ENCODE results near the gene CHRNA9.

DNA sequence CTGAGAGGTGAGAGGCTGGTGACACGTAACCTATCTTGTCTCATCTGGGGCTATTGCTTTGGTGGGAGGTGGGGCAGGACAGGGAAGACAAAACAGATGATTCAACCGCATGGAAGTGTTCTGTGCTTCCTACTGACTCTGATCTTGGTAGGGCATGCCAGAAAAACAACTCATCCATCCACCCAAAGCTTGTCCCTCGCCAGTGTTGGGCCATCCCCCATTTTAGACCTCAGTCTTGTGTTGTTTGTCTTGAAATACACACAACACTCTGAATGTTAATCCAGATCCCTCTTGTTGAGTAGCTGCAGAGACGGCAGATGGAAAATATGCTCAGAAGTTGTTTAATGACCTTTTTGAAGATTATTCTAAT, 377 bp downstream of the CHRNA9 start:
- no peak for TF ChIP-seq POLR2A (IDR thresholded peaks at IDR 0.05)
- TF ChIP-seq, protein P1, sequence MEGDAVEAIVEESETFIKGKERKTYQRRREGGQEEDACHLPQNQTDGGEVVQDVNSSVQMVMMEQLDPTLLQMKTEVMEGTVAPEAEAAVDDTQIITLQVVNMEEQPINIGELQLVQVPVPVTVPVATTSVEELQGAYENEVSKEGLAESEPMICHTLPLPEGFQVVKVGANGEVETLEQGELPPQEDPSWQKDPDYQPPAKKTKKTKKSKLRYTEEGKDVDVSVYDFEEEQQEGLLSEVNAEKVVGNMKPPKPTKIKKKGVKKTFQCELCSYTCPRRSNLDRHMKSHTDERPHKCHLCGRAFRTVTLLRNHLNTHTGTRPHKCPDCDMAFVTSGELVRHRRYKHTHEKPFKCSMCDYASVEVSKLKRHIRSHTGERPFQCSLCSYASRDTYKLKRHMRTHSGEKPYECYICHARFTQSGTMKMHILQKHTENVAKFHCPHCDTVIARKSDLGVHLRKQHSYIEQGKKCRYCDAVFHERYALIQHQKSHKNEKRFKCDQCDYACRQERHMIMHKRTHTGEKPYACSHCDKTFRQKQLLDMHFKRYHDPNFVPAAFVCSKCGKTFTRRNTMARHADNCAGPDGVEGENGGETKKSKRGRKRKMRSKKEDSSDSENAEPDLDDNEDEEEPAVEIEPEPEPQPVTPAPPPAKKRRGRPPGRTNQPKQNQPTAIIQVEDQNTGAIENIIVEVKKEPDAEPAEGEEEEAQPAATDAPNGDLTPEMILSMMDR (IDR thresholded peaks at IDR 0.05): no peak

Data from heart left ventricle (tissue), 13 donors.